GM06990 (cell line): ENCODE results near the gene AATK.

Source experiments
- DNase-seq: peaks from one replicate; pipeline ENCODE4 v3.0.0-alpha.2; 2011; ENCODE audit not compliant: insufficient read length; ENCODE audit errors: extremely low read depth
- H3K27me3 ChIP-seq: replicated peaks from 2 replicates; pipeline ENCODE4 v1.6.0; 2011; ENCODE audit warnings: low read length; ENCODE audit not compliant: control insufficient read depth, insufficient read depth
- H3K36me3 ChIP-seq: 2 replicates; pipeline ENCODE4 v1.5.1; 2011; ENCODE audit warnings: low read length; ENCODE audit not compliant: control insufficient read depth, insufficient read depth
- H3K4me3 ChIP-seq: replicated peaks from 2 replicates; pipeline ENCODE4 v1.5.1; 2011; ENCODE audit warnings: low read depth, mild to moderate bottlenecking, control low read depth, low read length
- CTCF ChIP-seq: IDR thresholded peaks from 2 replicates; pipeline ENCODE4 v1.5.1; 2011; ENCODE audit warnings: low read length, control low read depth, mild to moderate bottlenecking, inconsistent platforms; ENCODE audit not compliant: insufficient read depth, poor library complexity, severe bottlenecking

AATK gene

GRCh38 chr17:81138083-81138482 lies 27.9 kb downstream of the AATK start:
- no peak for DNase-seq
- Histone ChIP-seq H3K36me3 (no peaks in the 10 kb centered on the region), H3K27me3 (no peaks in the 10 kb centered on the region), H3K4me3 (no peak overlapping the region)
- TF ChIP-seq CTCF = no peak

GRCh38 chr17:81137248-81137647 lies 28.8 kb downstream of the AATK start:
- DNase-seq = no peak
- no peaks in the 10 kb centered on the region for H3K27me3 ChIP-seq
- no peaks in the 10 kb centered on the region for H3K36me3 ChIP-seq
- no peak for TF ChIP-seq CTCF
- H3K4me3 ChIP-seq = no peak overlapping the region

- Histone ChIP-seq H3K27me3 (no peaks in the 10 kb centered on the region), H3K36me3 (no peaks in the 10 kb centered on the region), H3K4me3 (no peak overlapping the region)
- DNase-seq = no peak
- TF ChIP-seq CTCF = no peak
These were observed 29.7 kb downstream of the AATK start for GRCh38 chr17:81136366-81136765.

GRCh38 chr17:81135505-81136278 lies 30.3 kb downstream of the AATK start:
- TF ChIP-seq CTCF = no peak
- no peak for DNase-seq
- H3K4me3 ChIP-seq = no peak overlapping the region
- H3K36me3 ChIP-seq = no peaks in the 10 kb centered on the region
- no peaks in the 10 kb centered on the region for H3K27me3 ChIP-seq

- DNase-seq = no peak
- Histone ChIP-seq H3K4me3 (no peak overlapping the region), H3K27me3 (no peaks in the 10 kb centered on the region), H3K36me3 (no peaks in the 10 kb centered on the region)
- TF ChIP-seq CTCF = no peak
These were observed 31.8 kb downstream of the AATK start for GRCh38 chr17:81134064-81134781.
